Right forelimb (tissue), 1 donor: ENCODE data around the gene NUAK1.

Experiments used
- DNase-seq: peaks from one replicate; pipeline ENCODE4 v3.0.0-alpha.2; 2018

NUAK1 gene

DNA sequence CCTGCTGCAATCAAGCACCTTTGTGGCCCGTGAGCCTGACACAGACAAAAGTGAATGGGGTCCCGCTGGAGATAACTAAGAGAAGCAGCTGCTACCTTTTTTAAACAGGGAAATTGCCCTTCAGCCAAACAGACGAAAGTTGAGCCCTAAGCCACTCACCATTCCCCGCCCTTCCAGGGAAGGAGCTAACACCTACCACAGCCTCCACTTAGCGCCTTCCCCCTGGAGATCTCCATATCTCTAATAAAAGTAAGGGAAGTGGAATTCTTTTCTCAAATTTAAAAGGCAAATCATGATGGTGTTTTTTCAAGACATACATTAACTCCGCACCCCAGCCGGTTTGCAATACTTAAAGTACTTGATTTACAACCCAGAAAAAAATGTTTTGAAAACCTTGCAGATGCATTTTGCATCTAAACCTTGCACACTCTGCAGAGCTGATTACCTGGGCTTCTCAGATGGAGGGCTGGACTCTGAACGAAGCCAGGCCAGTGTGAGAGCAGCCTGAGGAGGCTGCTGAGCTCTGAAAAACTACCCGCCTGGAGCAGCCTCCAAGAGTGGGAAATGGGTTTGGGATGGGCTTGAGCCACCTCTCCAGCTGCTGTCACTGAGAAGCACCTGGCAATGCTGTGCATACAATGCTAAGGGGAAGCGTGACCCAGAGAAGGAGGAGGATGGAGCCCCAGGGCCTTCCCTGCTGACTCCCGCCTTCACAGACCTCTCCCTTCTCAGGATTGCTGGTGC, 10.0 kb downstream of the NUAK1 start:
- no peak for DNase-seq

DNA sequence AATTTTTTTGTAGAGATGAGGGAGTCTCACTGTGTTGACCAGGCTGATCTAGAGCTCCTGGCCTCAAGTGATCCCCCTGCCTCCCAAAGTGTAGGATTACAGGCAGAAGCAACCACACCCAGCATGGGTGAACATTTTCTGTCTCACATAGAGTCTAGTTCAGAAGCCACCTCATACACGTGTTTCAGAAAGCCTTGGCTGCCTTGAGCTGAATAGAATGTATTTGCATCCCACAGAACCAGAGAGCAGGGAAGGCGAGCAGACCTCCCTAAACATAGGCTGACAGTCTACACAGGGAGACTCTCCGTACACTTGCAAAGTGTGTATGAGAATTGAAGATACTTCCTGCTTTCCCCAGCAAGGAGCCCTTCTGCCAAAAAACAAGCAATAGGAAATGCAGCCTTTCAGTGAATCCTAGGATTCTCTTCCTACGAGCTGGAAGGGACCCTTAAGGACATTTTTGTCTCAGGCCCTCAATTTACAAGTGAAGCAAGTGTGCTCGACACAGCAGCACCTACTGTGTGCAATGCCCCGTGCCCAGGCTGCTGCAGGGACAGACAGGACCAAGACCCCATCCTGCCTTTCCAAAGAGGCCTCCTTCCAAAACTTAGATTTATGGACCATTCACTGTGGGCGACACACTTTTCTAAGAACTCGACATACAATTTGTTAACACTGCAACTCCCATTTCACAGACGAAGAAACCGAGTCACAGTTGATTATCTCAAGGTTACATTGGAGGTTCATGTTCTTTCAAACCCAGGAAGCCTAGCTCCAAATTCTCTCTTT, 11.2 kb downstream of the NUAK1 start:
- no peak for DNase-seq

DNA sequence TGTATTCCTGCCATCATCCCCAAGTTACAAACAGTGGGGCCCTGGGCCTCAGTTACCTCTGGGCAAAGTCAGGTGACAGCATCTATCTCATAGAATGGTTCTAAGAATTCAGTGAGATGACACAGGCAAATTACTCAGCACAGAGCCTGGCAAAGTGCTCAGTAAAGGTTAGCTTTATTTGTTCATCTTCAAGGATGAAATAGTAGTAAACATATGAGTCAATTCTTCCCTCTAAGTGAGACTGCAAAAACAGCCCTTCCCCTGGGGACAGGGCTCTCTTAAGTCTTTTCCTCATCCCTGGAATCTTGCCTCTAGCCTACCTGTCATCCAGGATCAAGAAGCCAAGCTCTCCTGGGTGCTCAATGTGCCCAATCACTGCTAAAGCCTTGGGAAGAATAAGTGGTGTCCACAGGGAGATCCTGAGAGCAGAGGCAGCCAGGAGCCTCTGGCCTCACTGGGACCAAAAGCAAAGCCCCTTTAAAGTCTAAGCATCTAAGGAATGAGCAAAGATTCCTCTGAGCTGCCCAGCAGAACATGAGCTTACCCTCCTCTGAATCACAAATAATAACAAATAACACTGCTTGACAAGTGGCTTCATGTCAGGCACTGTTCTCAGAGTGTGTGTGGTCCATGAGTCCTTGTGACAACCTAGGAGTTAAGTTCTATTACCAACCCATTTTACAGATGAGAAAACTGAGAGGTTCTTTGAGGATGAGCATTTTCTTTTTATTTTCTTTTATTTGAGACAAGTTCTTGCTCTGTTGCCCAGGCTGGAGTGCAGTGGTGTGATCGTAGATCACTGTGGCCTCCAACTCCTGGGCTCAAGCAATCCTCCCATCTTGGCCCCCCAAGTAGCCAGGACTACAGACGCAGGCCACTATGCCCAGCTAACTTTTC, 12.1 kb downstream of the NUAK1 start:
- DNase-seq: no peak

DNA sequence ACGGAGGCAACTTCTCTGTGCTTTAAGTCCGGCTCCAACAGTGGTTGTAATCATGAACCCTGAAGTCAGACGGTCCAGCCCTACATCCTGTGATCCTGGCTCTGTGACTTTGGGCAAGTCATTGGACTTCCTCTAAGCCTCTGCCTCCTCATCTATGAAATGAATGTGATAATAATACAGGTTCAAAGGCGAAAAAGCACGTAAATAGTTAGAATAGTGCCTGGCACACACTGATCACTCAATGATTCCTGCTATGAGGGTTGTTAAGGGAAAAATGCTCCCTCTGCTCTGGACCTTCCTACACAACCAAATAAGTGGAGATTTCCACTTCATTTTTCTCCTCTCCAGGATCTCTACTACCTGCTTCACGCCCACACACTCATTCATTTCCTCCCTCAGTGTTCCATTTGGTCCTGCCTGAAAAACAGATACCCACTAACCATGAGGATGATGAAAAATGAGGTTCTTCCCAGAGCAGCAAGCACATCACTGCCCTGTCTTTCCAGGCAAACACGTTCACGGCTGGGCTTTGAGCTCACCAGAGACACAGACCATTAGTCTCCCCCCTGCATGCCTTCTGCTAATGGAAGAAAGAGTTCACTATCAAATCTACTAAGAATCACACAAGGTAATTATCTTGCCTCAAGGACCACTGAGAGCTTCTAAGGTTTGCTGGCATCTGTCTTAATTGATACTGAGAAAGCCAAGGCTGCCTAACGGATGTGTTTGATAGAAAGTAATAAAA, 13.2 kb downstream of the NUAK1 start:
- no peak for DNase-seq

DNA sequence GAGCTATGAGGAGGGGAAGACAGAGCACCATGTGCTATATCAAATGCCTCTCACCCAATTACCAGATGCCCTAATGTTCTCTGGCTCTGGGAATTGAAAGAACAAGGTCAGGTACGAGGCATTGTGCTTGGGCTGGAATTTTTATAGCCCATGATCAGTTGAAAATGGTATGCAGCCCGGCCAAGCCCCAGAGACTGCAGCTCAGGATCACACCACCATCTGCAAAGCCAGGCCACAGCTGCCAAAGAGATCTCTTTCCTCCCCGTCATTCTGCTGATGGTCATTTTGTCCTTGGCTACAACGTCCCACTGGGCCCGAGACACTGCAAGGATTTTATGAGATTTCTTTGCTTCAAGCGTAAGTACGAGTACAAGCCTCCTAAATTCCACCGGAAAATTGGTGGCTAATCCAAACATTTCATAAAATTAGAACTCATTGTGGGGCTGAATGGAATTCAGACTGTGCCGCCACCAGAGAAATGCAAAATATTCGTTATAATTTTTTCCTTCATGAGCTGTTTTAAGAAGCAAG, 15.1 kb downstream of the NUAK1 start:
- DNase-seq: peak; percentile 66

DNA sequence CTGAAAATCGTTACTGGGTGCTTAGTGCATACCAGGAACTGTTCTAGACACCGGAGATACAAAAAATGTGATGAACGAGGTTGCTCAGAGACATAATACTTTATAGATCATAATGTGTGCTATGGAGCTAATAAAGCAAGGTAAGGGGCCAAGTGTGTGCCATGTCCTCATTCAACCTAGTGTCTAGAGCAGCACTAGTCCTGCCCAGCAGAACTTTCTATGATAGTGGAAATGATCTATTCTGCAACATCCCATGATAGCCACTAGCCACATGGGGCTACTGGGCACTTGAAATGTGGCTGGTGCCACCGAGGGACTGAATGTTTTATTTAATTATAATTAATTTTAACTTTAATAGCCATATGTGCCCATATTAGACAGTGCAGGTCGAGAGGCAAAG, 15.6 kb downstream of the NUAK1 start:
- no peak for DNase-seq

DNA sequence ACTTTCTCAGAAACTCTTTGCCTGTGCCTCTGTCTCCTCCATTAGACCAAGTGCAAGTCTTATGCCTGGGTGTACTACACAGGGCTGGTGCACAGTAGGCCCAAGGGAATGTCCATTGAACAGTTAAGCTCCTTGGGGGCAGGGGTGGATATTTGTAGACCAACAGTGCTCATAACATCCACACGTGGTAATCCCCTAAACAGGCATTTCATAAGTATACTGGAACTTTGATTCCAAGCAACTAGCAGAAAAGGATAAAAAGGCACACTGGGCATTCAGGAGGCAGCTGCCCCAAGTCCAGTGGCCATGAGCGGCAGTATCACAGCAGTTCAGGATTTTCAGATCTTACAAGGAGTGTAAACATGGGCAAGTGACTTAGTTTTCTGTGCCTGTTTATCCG, 16.8 kb downstream of the NUAK1 start:
- no peak for DNase-seq

DNA sequence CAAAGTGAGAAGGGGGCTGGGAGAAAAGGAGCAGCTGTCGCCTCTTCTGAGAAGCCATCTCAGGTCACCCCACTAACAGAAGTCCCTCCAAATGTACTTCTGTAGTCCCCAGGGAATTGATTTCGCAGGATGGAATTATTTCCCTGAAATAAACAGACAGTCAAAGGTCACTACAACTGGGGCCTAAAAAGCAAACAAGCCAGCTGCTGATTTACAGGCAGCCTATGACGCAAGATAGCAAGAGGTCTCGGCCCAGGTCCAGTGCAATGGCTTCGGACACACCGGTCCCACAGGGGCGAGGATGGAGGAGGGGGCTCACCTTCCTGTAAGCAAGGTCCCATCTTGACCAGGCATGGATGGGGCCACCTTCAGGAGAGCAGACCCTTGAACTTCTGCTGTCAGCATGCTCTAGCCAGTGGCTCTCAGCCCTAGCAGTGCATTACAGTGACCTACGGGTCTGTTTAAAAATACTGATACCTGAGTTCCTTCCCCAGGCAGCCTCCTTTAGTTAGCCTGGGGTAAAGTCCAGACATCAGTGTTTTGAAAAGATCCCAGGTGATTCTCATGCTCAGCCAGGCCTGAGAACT, 18.1 kb downstream of the NUAK1 start:
- DNase-seq: no peak

DNA sequence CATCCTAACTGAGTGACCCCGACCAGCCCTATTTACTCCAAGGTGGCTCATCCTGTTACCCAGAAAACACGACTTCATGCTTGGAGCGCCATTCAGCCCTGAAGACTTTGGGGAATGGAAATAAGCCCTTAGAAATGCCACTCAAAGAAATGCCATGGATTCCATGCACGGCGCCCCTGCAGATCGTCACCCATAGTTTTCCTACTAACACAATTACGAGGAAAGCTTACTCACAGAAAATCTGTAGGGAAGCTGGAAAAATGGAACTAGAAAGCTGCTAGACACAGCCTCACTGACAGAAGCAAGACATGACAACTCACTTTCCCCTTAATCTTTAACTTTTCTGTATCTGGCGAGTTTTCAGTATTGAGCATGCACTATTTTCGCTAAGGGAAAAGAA, 19.5 kb downstream of the NUAK1 start:
- no peak for DNase-seq

DNA sequence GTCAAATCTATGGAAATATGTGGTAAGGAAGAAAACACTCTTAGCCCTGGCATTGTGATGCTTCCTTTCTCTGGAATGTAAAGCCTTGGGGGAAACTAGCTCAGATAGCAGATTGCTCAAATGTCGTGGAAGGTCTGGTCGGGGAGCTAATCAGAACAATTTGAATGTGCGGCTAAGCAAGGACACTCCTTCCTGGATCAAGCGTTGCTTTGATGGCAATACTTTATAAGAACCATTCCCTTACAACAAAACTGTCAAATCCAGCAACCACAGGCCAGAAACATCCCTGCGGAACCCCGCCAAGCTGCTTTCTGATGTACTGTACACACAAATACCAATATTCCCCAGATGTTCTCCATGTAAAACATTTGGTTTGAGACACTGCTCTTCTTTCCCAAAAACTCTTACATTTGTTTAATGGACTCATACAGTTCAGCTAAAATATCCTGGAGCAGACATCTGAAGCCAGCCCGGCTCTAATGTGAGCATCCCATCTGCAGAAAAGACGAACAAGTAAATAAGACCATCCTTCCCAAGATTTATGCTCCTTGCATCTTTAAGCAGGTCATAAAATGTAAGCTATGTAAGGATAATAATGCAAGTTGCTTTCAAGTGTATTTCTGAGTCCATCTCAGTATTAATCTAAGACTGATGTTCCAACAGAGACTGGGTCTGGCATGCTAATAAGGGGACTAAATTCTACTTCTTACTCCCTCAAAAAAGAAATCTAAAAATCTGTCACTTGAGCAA, 20.2 kb downstream of the NUAK1 start:
- peak; percentile 73 for DNase-seq

DNA sequence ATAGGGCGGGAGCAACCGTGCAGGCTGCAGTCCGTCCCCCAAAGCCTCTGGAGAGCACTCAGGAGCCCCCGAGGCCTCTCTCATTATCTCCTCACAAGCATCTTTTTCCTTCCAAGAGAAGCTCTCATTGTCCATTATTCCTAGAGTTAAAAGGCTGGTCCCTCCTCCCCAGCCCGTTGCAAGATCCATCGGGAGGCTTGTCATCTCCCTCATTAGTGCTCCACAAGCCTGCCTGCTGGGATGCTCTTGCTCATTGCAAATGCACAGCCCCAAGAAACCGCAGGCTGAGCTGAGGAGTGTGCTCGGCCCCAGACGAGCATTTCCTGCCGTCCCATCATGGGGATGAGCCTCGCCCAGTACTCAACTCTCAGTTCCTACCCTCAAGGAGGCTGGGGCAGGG, 23.3 kb downstream of the NUAK1 start:
- DNase-seq: no peak

DNA sequence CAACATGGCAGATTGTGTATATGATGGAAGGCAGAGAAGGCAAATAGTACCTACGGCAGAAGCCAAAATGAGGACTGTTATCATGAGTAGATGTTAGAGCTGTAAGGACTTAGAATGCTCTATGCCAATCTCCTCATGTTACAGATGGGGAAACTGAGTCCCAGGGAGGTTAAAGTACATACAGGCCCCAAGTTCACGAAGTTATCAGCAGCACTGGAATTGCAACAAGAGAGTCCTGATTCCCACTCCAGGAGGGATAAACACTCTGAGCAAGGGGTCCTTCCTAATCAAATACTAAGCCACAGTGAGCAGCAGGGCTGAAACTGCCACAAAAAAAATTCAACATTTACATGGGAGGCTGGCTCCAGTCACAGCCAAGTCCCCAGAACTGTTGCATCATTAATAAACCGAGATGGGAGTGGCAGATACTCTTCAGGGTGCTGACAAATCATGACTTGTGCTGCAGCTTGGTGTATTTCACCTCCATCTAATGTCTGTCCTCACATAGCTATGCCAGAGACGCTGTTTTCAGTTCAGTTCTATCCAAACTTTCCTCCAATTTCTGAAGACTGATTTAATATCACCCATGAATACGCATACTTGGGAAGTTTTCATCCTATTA, 24.2 kb downstream of the NUAK1 start:
- DNase-seq: no peak

DNA sequence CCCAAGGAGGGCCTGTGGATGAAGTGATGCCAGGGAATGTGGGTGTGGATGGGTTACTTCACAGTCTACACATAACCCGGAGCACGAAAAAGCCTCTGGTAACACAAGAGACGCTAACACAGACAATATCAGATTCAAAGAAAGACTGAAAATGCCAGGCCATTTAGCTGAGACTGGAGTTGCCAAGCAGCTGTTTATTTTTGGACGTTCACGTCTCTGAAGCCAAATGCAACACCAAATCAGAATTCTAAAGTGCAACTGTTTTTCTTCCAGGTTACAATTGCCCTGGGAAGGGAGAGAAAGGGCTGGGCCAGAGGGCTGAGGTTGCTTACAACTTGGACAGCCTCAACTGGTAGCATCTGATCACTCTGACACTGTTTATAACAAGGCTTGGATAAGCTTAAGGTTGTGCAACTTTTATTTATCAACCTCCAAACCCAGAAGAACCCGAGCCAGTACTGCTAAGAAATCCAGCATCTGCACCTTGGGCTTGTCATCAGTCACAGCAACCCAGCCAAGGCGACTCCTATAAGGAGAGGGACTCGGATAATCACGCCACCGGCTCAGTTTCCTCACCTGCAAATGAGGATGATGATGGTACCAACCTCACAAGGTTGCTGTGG, 24.8 kb downstream of the NUAK1 start:
- DNase-seq: no peak

DNA sequence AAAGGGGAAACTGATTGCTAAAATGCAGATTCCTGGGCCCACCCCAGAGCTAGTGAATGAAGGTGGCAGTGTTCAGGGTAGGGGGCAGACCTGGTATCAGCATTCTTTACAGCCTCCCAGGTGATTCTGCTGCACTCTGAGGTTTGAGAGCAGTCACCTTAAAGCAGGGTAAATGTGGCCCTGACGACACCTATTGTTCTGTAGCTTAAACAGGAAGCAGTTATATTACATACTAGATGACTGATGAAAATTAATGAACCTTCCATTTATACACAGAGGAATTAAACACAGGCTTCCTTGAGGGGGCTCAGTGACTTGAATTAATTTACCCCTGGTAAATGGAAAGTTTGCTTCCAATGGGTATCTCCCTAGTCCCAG, 25.3 kb downstream of the NUAK1 start:
- no peak for DNase-seq

DNA sequence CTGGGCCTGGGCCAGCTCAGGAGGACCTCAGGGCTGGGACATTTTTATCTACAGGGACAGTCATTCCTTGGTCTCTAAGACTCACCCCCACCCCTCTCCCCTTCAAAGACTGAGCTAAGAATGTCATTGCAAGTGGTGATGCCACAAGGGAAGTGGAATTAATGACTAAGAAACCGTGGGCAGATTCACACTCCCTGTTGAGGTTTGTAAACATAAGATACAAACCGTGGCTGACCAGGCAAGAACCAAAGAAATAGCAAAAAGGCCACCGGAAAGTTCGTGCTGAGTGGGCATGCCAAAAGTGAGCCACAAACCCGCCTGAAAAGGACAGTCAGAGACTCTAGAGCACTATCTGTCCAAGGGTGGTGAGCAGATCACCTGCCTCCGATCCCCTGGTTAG, 25.7 kb downstream of the NUAK1 start:
- no peak for DNase-seq

DNA sequence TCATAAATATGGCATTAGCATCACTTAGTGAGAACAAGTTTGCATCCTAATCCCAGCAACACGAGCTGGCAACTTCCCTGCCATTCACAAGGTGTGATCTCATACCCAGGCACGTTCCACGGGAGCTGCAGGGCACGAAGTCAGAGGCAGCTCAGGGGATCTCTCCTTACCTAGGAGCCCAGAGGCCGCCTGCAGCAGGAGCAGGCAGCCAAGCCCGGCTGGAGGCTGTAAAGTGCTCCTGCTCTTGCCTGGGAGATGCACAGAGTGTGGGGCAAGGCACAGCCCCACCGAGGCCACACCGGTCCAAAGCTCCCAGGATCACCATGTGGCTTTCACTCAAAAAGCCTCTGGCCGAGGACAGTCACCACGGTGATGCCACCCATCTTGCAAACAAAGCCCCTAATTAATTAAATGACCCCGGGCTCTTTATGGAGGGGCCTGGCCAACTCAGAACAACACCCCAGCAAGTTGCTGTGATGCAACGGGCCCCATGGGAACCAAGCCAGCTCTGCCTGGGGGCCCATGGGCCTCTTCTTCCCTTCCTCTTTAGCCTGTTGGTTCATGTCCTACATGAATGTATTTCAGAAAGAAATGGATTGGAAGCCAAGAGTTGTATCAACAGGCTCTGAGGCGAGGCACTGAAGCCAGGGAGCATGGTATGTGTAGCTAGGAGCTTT, 26.5 kb downstream of the NUAK1 start:
- no peak for DNase-seq

DNA sequence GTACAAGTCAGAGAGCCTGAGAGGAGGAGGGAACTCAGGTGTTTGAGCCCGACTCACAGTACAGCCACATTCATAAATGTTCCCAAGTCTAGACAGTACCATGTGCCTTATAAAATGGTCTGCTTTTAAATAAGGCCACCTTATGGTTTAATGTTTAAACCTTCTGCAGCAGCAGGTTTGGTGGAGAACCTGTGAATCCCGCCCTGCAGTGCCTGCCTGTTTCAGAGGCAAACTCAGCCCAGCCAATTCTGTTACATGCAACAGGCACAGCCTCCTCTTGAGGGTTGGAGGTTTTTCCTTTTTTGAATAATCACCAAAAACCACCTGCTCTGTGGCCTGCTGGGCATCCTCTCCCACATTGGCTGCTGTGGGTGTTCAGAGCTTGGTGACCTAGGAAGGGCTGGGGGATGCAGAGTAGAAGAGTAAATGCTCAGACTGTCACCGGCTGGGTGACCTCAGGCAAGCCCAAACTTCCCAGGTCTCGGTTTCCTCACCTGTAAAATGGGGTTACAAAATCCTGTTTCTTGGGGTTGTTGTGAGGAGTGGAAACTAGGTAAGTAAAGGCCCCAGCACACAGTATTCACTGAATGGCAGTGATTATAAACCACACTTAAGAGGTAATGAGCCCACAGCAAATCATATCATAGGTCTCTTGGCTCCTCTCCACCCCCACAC, 28.0 kb downstream of the NUAK1 start:
- DNase-seq: no peak

DNA sequence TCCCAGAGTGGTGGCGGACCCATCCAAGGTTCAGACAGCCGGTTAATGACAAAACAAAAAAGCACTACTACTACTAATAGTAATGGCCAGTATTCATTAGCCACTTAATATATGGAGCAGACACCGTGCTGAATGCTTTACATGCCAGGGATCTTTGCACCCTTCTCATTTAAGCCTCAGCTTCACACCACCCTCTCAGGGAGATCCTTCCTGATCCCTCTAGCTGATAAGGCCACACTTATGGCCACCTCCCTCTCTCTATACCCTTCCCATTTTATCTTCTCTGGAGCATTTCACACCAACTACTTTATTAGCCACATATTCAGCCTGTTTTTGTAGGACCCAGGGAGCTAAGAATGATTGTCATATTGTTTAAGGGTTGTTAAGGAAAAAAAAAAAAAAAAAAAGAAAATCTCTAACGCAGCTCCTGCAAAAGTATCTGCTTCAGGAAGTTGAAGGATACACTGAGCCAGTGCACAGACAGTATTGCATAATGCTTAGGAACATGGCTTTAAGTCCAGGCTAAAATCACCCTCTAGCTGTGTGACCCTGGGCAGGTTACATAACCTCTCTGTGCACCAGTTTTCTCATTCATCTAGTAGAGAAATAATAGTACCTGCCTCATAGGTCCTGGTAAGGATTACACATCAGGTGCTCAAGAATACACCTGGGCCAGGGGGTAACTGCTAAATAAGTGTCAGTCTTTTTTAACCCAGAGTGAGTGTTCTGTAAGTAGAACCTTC, 29.4 kb downstream of the NUAK1 start:
- no peak for DNase-seq
